Activated CD8-positive, alpha-beta T cell treated with anti-CD3 and anti-CD28 coated beads for 36 hours (primary cell): ENCODE results near the gene CDC14C. TPM values are rescaled to one million over a fixed set of nuclear protein-coding genes. Genes with fewer than 3 reads are reported as not detected.

ENCODE experiments used
- ATAC-seq: fragments of 200-7000 bp; cut with Tn5 transposase; one replicate; pipeline ENCODE4 v1.10.0; 2021; ENCODE audit warnings: mild to moderate bottlenecking, moderate library complexity
- CTCF ChIA-PET: fragments of 350-600 bp; sonication (Branson Sonifier 250); formaldehyde crosslinking; loops from one replicate; lab custom pipeline; 2021; ENCODE audit warnings: antibody characterized with exemption; lab: Charles Lee
- POLR2A ChIA-PET: fragments of 350-600 bp; sonication (Branson Sonifier 250); formaldehyde crosslinking; loops from one replicate; lab custom pipeline; 2021; ENCODE audit warnings: antibody characterized with exemption; lab: Charles Lee
- DNase-seq: peaks from one replicate; pipeline ENCODE4 v3.0.0-alpha.2; 2020
- H3K27ac Mint-ChIP-seq: one replicate; pipeline ENCODE4 v1.8.0; 2021; ENCODE audit warnings: mild to moderate bottlenecking, mixed read lengths
- H3K27me3 Mint-ChIP-seq: one replicate; pipeline ENCODE4 v1.8.0; 2021; ENCODE audit warnings: mixed read lengths
- H3K36me3 Mint-ChIP-seq: one replicate; pipeline ENCODE4 v1.8.0; 2021; ENCODE audit warnings: low read depth, mixed read lengths
- H3K4me1 Mint-ChIP-seq: one replicate; pipeline ENCODE4 v1.8.0; 2021; ENCODE audit warnings: low read depth, mixed read lengths
- H3K4me3 Mint-ChIP-seq: one replicate; pipeline ENCODE4 v1.8.0; 2021; ENCODE audit warnings: mild to moderate bottlenecking, moderate library complexity, mixed read lengths
- H3K9me3 Mint-ChIP-seq: one replicate; pipeline ENCODE4 v1.8.0; 2021; ENCODE audit warnings: mixed read lengths
- intact Hi-C: fragments of 100-400 bp; cut with micrococcal nuclease; formaldehyde crosslinking; loops from one replicate; pipeline ENCODE4 v1.10.0; 2022
- total RNA-seq, 2 experiments: library from RNA; stranded (reverse); gene quantifications; one replicate each; pipeline ENCODE4 v1.2.3, GENCODE V29; 2021
- TF ChIP-seq, protein P1 (sequence below): fragments of 200-600 bp; IDR thresholded peaks from one replicate; pipeline ENCODE4 v1.8.0; 2022; ENCODE audit warnings: antibody characterized with exemption, mild to moderate bottlenecking

The CDC14C gene
- total RNA-seq, 2 experiments from 2014 or later = not detected

DNA sequence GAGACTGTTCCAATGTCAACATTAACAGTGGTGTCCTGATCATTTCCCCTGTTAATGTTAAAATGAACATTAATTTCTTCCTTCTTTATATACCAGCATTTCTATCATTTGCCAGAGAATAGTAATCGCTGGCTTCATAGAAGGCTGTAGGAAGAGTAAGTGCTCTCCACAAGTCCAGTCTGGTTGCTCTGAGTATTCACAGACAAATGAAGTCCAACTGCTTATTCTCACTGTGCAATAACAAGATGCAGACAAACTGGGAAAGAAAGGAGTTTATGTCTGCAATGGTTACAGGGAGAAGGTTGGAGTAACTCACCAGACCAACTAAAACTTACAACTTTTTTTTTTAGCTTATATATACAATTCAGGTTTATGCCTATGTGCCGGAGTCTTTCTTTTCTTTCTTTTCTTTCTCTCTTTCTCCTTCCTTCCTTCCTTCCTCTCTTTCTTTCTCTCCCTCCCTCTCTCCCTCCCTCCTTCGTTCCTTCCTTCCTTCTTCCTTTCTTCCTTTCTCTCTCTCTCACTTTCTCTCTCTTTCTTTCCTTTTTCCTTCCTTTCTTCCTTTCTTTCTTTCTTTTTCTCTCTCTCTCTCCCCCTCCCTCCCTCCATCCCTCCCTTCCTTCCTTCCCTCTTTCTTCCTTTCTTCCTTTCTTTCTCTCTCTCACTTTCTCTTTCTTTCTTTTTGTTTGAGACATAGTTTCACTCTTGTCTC lies 19.1 kb downstream of the CDC14C start:
- Mint-ChIP-seq H3K36me3 (no peaks in the 10 kb centered on the region), H3K27ac (no peak overlapping the region), H3K9me3 (peaks cover 2% of the 10 kb centered on the region), H3K4me3 (no peak overlapping the region), H3K4me1 (no peaks in the 10 kb centered on the region), H3K27me3 (no peaks in the 10 kb centered on the region)
- ChIA-PET CTCF (no interaction called here), POLR2A (no interaction called here)
- TF ChIP-seq, protein P1, sequence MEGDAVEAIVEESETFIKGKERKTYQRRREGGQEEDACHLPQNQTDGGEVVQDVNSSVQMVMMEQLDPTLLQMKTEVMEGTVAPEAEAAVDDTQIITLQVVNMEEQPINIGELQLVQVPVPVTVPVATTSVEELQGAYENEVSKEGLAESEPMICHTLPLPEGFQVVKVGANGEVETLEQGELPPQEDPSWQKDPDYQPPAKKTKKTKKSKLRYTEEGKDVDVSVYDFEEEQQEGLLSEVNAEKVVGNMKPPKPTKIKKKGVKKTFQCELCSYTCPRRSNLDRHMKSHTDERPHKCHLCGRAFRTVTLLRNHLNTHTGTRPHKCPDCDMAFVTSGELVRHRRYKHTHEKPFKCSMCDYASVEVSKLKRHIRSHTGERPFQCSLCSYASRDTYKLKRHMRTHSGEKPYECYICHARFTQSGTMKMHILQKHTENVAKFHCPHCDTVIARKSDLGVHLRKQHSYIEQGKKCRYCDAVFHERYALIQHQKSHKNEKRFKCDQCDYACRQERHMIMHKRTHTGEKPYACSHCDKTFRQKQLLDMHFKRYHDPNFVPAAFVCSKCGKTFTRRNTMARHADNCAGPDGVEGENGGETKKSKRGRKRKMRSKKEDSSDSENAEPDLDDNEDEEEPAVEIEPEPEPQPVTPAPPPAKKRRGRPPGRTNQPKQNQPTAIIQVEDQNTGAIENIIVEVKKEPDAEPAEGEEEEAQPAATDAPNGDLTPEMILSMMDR = no peak
- ATAC-seq = no peak
- intact Hi-C loops = no loop called here
- DNase-seq = no peak

DNA sequence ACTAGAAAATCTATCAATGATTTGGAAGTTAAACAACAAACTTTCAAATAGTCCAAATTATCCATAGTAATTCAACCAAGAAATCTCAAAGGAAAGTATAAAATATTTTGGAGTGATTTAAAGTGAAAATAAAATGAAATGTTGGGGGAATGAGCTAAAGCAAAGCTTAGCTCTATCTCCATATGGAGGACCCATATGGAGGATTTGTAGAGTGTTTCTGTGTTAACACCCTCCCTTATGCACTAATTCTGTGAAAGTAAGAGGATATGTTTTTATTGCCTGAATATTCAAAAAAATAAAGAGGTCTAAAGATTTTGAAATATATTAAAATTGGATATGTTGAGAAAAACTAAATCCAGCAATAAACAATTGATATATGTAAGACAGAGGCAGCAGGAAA lies 31.6 kb downstream of the CDC14C start:
- ATAC-seq = no peak
- peaks cover 1% of the 10 kb centered on the region for H3K9me3 Mint-ChIP-seq
- H3K4me3 Mint-ChIP-seq = no peak overlapping the region
- TF ChIP-seq, protein P1 = no peak
- DNase-seq = no peak
- CTCF ChIA-PET = no interaction called here
- POLR2A ChIA-PET = no interaction called here
- no peaks in the 10 kb centered on the region for H3K27me3 Mint-ChIP-seq
- no peak overlapping the region for H3K27ac Mint-ChIP-seq
- H3K4me1 Mint-ChIP-seq = no peaks in the 10 kb centered on the region
- intact Hi-C loops = no loop called here
- H3K36me3 Mint-ChIP-seq = no peaks in the 10 kb centered on the region

DNA sequence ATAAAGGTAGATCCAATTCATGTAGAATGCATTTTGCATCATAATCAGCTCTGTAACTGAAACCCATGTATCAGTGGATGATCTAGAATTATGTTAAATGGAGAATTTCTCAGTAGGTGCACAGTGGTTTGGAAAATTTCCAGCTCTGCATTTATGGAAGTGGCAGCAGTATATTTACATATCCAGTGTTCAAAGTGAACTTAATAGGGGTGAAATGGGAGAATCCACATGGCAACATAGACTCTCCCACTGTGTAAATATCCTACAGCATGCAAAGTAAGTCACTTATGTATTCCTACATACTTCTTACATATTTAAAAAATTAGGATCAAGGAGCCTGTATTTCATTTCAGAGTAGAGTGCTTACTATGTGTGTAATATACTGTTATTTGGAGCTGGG lies 35.3 kb downstream of the CDC14C start:
- no peaks in the 10 kb centered on the region for H3K4me1 Mint-ChIP-seq
- DNase-seq = no peak
- H3K27ac Mint-ChIP-seq = no peak overlapping the region
- intact Hi-C loops = no loop called here
- no peak overlapping the region for H3K4me3 Mint-ChIP-seq
- H3K27me3 Mint-ChIP-seq = no peaks in the 10 kb centered on the region
- ATAC-seq = no peak
- ChIA-PET CTCF (no interaction called here), POLR2A (no interaction called here)
- no peaks in the 10 kb centered on the region for H3K36me3 Mint-ChIP-seq
- TF ChIP-seq, protein P1 = no peak
- H3K9me3 Mint-ChIP-seq = peaks cover 2% of the 10 kb centered on the region

DNA sequence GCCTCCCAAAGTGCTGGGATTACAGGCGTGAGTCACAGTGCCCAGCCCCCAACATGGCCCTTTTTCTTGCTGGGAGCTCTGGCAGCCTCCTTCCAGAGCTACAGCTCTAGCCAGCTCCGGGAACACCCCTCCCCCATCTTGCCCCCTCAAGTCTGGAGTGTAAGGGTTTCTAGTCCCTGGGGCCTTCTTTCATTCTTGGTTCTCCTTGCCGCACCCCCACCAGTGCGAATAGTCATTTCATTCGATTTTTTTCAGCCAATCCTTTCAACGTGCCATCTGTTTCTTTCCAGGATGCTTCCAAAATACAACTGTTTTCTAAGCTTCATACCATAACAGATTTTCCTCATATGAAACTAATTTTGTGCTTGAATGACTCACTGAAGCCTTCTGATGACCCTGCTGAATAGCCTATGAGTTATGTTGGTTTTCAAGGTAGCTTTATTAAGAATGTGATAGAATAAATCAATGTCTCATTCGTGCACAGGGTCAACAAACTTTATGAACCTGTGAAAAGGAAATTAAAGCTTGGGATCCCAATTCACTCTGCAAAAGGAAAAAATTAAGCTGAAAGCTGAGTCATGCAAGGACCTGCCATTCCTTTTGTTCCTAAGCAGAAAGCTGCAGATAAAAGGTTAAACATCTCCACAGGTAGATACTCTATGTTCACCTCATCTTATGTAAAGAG lies 38.6 kb downstream of the CDC14C start:
- ChIA-PET CTCF (no interaction called here), POLR2A (no interaction called here)
- intact Hi-C loops = no loop called here
- no peak overlapping the region for H3K4me3 Mint-ChIP-seq
- H3K27ac Mint-ChIP-seq = no peak overlapping the region
- TF ChIP-seq, protein P1 = no peak
- no peaks in the 10 kb centered on the region for H3K27me3 Mint-ChIP-seq
- ATAC-seq (no peak), DNase-seq (no peak)
- H3K4me1 Mint-ChIP-seq = no peaks in the 10 kb centered on the region
- no peaks in the 10 kb centered on the region for H3K36me3 Mint-ChIP-seq
- H3K9me3 Mint-ChIP-seq = peaks cover 2% of the 10 kb centered on the region

DNA sequence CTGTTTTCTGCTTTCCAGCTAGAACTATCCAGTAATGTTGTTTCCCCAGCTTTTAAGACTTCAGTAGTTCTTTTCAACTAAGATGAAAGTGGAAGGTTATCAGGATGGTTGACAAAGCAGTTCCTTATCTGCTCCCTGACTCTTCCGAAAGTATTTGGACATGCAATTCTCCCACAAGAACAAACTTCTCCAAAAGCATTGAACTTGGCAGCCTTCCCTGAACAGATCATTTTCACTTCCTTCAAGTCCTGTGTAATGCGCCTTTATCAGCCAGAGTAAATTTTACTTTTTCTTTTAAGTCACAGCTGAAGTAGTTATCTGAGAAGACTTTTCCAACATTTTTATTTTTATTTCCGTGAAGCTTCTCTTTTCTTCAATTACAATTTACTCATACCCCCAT lies 39.7 kb downstream of the CDC14C start:
- Mint-ChIP-seq H3K36me3 (no peaks in the 10 kb centered on the region), H3K9me3 (peaks cover 2% of the 10 kb centered on the region), H3K27ac (no peak overlapping the region), H3K27me3 (no peaks in the 10 kb centered on the region), H3K4me3 (no peak overlapping the region), H3K4me1 (no peaks in the 10 kb centered on the region)
- ATAC-seq (no peak), DNase-seq (no peak)
- TF ChIP-seq, protein P1 = no peak
- intact Hi-C loops = no loop called here
- ChIA-PET POLR2A (no interaction called here), CTCF (no interaction called here)
